ENCODE data around the gene UBE3C.

- no peak for TF ChIP-seq CTCF (IDR thresholded peaks at IDR 0.05; ENCODE audit: low read depth, low read length)
- TF ChIP-seq EZH2phosphoT487 (IDR thresholded peaks at IDR 0.05; ENCODE audit: low read depth): no peak
These were observed 160.5 kb downstream of the UBE3C start for GRCh38 chr7:157299317-157299612.
